NB4 (cell line): ENCODE measurements around the gene FAM171A1.

ENCODE experiments used
- DNase-seq: peaks from one replicate; pipeline ENCODE4 v3.0.0; 2010; ENCODE audit warnings: low read depth
- H3K4me3 ChIP-seq: one replicate; pipeline ENCODE4 v1.5.1; 2011; ENCODE audit warnings: mild to moderate bottlenecking, low read depth, low read length, moderate library complexity
- MYC ChIP-seq: IDR thresholded peaks from 2 replicates; pipeline ENCODE4 v1.6.1; 2011; ENCODE audit warnings: low read depth, low read length
- POLR2A ChIP-seq: IDR thresholded peaks from 2 replicates; pipeline ENCODE4 v1.6.1; 2011; ENCODE audit warnings: mild to moderate bottlenecking; ENCODE audit not compliant: insufficient read length; ENCODE audit errors: extremely low read depth
- TF ChIP-seq, protein P1 (sequence below): IDR thresholded peaks from one replicate; pipeline ENCODE4 v1.5.1; 2012; ENCODE audit warnings: low read depth, low read length
- TF ChIP-seq, protein P2 (sequence below): IDR thresholded peaks from 2 replicates; pipeline ENCODE4 v1.6.1; 2011; ENCODE audit warnings: low read depth, low read length

The FAM171A1 gene

DNA sequence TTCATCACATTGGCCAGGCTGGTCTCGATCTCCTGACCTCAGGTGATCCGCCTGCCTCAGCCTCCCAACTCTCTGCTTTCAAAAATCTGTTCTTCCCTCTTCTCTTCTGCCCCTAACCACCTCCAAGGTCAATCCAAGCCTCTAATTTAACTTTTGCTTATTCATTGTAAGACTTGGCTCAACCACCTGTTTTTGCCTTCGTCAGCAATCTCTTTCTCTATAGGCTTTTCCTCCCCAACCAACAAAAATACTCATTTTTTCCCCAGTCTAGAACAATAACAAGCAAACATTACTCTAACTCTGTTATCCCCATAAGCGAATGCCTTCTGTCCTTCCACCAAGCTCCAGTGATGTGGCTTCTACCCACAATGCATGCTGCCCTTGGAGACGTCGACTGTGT, 112.8 kb downstream of the FAM171A1 start:
- no peak for DNase-seq
- no peak overlapping the region for H3K4me3 ChIP-seq
- TF ChIP-seq, protein P1, sequence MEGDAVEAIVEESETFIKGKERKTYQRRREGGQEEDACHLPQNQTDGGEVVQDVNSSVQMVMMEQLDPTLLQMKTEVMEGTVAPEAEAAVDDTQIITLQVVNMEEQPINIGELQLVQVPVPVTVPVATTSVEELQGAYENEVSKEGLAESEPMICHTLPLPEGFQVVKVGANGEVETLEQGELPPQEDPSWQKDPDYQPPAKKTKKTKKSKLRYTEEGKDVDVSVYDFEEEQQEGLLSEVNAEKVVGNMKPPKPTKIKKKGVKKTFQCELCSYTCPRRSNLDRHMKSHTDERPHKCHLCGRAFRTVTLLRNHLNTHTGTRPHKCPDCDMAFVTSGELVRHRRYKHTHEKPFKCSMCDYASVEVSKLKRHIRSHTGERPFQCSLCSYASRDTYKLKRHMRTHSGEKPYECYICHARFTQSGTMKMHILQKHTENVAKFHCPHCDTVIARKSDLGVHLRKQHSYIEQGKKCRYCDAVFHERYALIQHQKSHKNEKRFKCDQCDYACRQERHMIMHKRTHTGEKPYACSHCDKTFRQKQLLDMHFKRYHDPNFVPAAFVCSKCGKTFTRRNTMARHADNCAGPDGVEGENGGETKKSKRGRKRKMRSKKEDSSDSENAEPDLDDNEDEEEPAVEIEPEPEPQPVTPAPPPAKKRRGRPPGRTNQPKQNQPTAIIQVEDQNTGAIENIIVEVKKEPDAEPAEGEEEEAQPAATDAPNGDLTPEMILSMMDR, result no peak
- TF ChIP-seq POLR2A (no peak), MYC (no peak)
- TF ChIP-seq, protein P2, sequence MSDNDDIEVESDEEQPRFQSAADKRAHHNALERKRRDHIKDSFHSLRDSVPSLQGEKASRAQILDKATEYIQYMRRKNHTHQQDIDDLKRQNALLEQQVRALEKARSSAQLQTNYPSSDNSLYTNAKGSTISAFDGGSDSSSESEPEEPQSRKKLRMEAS, result no peak

DNA sequence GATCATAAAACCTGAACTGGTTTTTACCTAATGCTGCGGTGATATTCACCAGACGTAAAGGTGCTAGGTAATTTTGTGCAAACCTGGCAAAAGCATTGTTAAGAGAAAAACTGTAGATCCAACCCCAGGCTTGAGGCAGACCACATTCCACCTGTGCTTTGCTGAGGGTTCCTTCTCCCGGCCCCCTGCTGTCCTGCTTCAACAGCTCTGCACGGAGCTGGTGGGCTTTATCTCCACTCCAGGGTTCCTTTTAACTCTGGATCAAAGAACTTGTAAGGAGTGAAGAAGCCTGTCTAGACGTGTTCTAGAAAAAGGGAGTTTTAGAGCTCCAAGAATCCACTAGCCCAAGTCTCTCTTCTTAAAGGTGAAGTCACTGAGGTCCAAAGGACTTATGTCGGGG, 115.1 kb downstream of the FAM171A1 start:
- TF ChIP-seq MYC, result no peak
- TF ChIP-seq, protein P2, result no peak
- TF ChIP-seq POLR2A, result no peak
- TF ChIP-seq, protein P1, result no peak
- no peak overlapping the region for H3K4me3 ChIP-seq
- DNase-seq, result no peak

DNA sequence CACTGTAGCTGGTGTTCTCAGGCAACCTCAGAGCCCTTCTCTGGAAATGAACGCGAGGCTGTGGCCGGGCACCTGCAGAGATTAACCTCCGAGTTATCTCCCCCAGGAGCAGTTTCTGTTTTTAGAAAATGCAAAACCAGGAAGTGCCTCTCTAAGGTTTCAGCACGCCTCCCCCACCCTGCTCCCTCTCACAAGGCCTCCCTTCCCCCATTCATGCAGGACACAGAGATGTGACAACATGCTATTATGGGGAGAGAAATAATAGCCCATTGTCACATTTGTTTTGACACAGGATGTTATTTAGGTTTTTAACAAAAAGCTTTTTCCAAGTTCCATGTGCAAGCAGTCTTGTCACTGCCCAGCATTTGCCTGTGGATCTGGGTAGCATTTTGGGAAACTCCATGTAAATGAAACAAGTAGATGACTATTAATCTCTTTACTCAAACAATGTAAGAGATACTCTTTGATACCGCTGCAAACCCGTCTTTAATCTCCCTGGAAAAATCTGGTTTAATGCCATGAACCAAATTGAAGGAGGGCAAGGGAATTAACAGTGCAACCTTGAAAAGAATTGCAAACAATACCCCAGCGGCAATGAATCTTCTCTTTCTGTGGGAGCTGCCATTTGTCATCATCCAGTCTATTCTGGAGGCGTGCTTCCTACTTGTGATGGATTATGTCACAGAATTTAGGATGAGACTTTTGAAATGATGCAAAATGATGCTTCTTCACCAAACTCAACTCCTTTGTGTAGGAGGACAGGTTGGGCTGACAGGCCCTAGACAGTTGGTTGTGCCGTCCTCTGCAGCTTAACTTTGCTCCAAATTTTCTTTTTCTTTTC, 116.1 kb downstream of the FAM171A1 start:
- TF ChIP-seq MYC, result no peak
- TF ChIP-seq, protein P1, result no peak
- TF ChIP-seq, protein P2, result no peak
- no peak for TF ChIP-seq POLR2A
- peak; percentile 54 for DNase-seq
- no peak overlapping the region for H3K4me3 ChIP-seq

DNA sequence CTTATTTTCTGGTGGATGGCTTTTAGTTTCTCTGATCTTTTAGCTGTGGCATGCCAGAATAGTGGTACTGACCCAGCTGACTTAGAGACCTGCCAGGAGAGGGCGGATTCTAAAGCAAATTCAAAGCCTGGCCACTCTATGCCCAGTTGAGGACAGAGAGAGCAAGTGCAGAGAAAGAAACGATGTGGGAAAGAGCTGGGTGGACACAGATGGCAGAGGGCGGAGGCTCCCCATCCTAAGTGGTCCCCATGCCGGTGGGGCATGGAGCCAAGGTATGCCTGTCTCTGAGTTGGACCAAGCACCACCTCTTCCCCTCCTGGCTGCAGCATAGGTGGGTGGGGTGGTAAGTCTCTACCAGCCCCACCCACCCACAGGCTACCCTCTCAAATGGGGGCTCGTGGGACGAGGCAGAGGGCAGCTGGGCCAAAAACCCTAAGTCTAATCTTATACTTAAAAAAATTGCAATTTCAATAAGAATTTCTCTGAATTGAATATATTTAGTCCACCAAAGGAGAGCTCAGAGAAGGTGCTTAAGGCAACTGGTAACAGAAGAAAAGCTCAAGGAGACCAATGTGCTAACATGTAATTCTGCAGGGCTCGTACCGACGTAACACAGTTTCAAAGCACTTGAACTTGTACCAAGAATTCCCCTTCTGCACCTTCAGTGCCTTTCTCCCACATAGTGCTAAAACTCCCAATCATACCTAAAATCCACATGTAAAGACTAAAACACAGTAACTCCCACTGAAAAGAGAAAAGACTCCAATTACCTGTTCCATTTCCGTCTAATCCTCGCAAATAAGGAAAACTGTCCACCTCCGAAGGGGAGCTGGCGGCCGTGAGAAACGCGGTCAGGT, 116.9 kb downstream of the FAM171A1 start:
- DNase-seq, result no peak
- TF ChIP-seq, protein P2, result no peak
- TF ChIP-seq MYC (no peak), POLR2A (no peak)
- TF ChIP-seq, protein P1, result no peak

DNA sequence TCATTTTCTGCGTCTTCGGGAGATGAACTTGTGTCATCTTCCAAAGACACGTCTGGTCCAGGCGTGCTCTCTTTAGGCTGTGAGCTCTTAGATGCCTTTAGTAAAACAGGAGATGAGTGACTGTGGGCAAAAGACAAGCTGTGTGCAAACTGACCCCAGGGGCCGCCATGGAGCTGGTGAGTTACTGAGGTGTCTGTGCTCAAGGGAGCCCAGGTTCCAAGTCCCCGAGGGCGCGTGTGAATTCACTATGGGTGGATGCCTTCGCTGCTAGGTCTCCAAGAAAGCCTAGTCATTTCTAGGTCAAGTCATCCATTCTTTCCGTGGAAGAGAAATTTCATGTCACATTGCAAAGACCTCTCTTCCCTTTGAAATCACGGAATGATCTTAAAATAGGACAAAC, 118.7 kb downstream of the FAM171A1 start:
- no peak for DNase-seq
- TF ChIP-seq POLR2A (no peak), MYC (no peak)
- TF ChIP-seq, protein P2, result no peak
- TF ChIP-seq, protein P1, result no peak
- no peak overlapping the region for H3K4me3 ChIP-seq

More for the DNA sequence above, 116.9 kb downstream of the FAM171A1 start:
- H3K4me3 ChIP-seq, result no peak overlapping the region
